ENCODE results near the gene OR8B8.

The OR8B8 gene

GRCh38 chr11:124445646-124446150 is at the start of gene OR8B8:
Gene OR8B8 (minus strand): TSS chr11:124445696. CDS start chr11:124441085, 4,611 bp downstream.
- CTCF ChIA-PET: interaction anchor here (0.9 kb wide), 1 partner anchor 140 kb away, joined by 3 read pairs; no protein-coding TSS in a partner anchor
- TF ChIP-seq CTCF (conservative IDR thresholded peaks at IDR 0.05; ENCODE audit: low read depth): no peak
- no peak for DNase-seq (ENCODE audit: low spot score)
- H3K27ac ChIP-seq: no peak within 1 kb of the TSS
- POLR2A ChIA-PET (ENCODE audit: low non-redundant PET): no interaction called here

GRCh38 chr11:124493016-124493655 is 47.6 kb upstream of the OR8B8 start:
- TF ChIP-seq CTCF (conservative IDR thresholded peaks at IDR 0.05; ENCODE audit: low read depth): no peak
- CTCF ChIA-PET: no interaction called here
- POLR2A ChIA-PET (ENCODE audit: low non-redundant PET): no interaction called here
- no peak overlapping the region for H3K27ac ChIP-seq
- DNase-seq (ENCODE audit: low spot score): no peak

GRCh38 chr11:124483422-124483821 is 37.9 kb upstream of the OR8B8 start:
- POLR2A ChIA-PET (ENCODE audit: low non-redundant PET): no interaction called here
- CTCF ChIA-PET: no interaction called here
- no peak for TF ChIP-seq CTCF (conservative IDR thresholded peaks at IDR 0.05; ENCODE audit: low read depth)
- no peak overlapping the region for H3K27ac ChIP-seq
- DNase-seq (ENCODE audit: low spot score): no peak

- peak; percentile 30 for DNase-seq (ENCODE audit: low spot score)
- ChIA-PET CTCF (interaction anchor here (0.5 kb wide), 1 partner anchor 44 kb away, joined by 6 read pairs; no protein-coding TSS in a partner anchor), POLR2A (ENCODE audit: low non-redundant PET) (no interaction called here)
- H3K27ac ChIP-seq: no peak overlapping the region
- no peak for TF ChIP-seq CTCF (conservative IDR thresholded peaks at IDR 0.05; ENCODE audit: low read depth)
Measured at GRCh38 chr11:124482362-124483147, 37.1 kb upstream of the OR8B8 start.

GRCh38 chr11:124481365-124482323 is 36.1 kb upstream of the OR8B8 start:
- H3K27ac ChIP-seq: no peak overlapping the region
- ChIA-PET POLR2A (ENCODE audit: low non-redundant PET) (no interaction called here), CTCF (interaction anchor here (0.5 to 0.6 kb wide), 3 partner anchors 45 to 257 kb away, joined by 4 to 6 read pairs (median 4); no protein-coding TSS in a partner anchor)
- TF ChIP-seq CTCF (conservative IDR thresholded peaks at IDR 0.05; ENCODE audit: low read depth): no peak
- DNase-seq (ENCODE audit: low spot score): peak; percentile 3

GRCh38 chr11:124479561-124479960 is 34.1 kb upstream of the OR8B8 start:
- DNase-seq (ENCODE audit: low spot score): no peak
- CTCF ChIA-PET: no interaction called here
- no peak overlapping the region for H3K27ac ChIP-seq
- no peak for TF ChIP-seq CTCF (conservative IDR thresholded peaks at IDR 0.05; ENCODE audit: low read depth)
- POLR2A ChIA-PET (ENCODE audit: low non-redundant PET): no interaction called here
